GM12891 (cell line): ENCODE measurements around the gene LRIF1.

Source experiments
- DNase-seq: peaks from one replicate; pipeline ENCODE4 v3.0.0; 2011; ENCODE audit warnings: low spot score; ENCODE audit not compliant: insufficient read length
- FAIRE-seq: peaks from 2 replicates; lab custom pipeline; 2011; peaks lifted over from hg19 to GRCh38; lab: Jason Lieb, UNC
- PAX5 ChIP-seq: IDR thresholded peaks from 2 replicates; pipeline ENCODE4 v1.6.1; 2011; ENCODE audit warnings: low read length, moderate library complexity, mild to moderate bottlenecking; ENCODE audit not compliant: insufficient read depth, severe bottlenecking
- POLR2A ChIP-seq: IDR thresholded peaks from 2 replicates; pipeline ENCODE4 v1.6.1; 2011; ENCODE audit warnings: low read depth, low read length, control low read depth
- POLR2AphosphoS5 ChIP-seq: IDR thresholded peaks from 2 replicates; pipeline ENCODE4 v1.6.1; 2011; ENCODE audit warnings: low read depth, low read length, control low read depth
- POU2F2 ChIP-seq: IDR thresholded peaks from 2 replicates; pipeline ENCODE4 v1.6.1; 2011; ENCODE audit warnings: low read depth, mild to moderate bottlenecking, control low read depth, low read length, moderate library complexity
- SPI1 ChIP-seq: IDR thresholded peaks from 2 replicates; pipeline ENCODE4 v1.6.1; 2011; ENCODE audit warnings: low read depth, low read length, control low read depth
- TAF1 ChIP-seq: IDR thresholded peaks from 2 replicates; pipeline ENCODE4 v1.6.1; 2011; ENCODE audit warnings: low read depth, low read length, control low read depth

Gene LRIF1

DNA sequence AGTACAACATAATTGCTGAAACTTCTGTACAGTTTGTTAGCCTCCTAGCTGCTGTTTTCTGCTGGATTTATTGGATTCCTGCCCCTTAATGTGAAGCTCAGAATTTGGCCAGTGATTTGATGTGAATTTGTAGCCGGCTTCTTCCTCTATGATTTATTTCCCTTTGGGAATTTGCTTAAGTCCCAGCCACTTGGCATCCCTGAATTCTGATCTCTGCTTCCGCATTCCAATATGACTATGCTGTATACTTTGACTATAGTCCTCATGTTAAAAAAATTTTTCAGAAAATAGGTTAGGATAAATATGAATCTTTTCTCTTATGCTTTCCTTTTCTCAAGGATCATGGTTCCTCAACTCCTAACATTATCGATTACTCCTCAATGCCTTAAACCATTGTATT, 12.4 kb upstream of the LRIF1 start:
- TF ChIP-seq POLR2AphosphoS5 (no peak), POU2F2 (no peak), TAF1 (no peak), POLR2A (no peak), SPI1 (no peak), PAX5 (no peak)
- FAIRE-seq (no peak), DNase-seq (no peak)

DNA sequence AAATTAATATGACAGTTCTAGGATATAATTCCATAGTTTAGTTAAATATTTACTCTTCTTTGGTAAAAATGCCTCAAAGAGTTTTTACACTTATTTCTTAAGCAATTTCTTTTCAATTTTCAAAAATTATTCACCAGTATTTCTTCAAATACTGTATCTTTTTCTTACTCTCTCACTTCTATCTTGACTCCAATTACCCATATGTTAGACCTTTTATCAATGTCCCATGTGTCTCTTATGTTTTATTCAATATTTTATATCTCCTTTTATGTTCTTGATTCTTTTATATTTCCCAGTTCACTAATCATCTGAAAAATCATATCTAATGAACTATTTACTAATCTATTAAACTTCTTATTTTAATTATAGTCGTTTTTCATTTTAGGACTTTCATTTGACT, 11.5 kb upstream of the LRIF1 start:
- DNase-seq (no peak), FAIRE-seq (no peak)
- TF ChIP-seq POLR2AphosphoS5 (no peak), POU2F2 (no peak), SPI1 (no peak), TAF1 (no peak), POLR2A (no peak), PAX5 (no peak)

DNA sequence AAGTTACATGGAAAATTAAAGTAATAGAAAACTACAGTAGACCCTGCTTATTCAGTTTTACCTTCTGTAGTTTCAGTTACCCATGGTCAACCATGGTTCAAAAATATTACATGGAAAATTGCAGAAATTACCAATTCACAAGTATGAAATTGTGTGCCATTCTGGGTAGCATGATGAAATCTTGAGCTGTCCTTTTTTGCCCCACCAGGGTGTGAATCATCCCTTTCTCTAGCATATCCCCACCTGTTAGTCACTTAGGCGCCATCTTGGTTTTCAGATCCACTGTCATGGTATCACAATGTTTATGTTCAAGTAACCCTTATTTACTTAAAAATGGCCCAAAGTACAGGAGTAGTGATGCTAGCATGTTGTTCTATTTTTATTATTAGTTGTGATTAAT, 3.5 kb upstream of the LRIF1 start:
- TF ChIP-seq SPI1 (no peak), TAF1 (no peak), POLR2AphosphoS5 (no peak), POLR2A (no peak), PAX5 (no peak), POU2F2 (no peak)
- DNase-seq = no peak
- FAIRE-seq = no peak

DNA sequence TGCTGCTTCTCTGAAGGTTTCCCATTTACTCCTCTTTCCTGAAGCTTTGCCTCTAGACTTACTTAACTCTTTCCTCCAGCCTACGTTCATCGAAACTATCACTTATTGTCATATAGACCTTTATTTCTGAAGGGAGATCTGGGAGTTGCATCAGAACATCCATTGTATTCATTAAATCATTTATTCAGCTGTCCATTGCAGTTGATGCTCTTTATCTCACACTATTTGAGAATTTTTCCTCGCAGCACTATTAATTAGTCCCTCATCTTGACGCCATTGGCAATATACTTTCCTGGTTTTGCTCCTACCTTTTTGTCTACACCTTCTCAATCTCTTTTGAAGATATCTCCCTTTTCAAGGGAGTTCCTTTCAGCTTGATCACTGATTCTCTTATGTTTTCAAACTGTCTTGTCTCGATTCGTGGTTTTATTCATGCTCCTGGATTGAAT, 757 bp upstream of the LRIF1 start:
- no peak for DNase-seq
- no peak for TF ChIP-seq POU2F2
- TF ChIP-seq POLR2A = no peak
- TF ChIP-seq SPI1 = no peak
- TF ChIP-seq PAX5 = no peak
- TF ChIP-seq POLR2AphosphoS5 = no peak
- no peak for TF ChIP-seq TAF1
- FAIRE-seq = peak; percentile 35

DNA sequence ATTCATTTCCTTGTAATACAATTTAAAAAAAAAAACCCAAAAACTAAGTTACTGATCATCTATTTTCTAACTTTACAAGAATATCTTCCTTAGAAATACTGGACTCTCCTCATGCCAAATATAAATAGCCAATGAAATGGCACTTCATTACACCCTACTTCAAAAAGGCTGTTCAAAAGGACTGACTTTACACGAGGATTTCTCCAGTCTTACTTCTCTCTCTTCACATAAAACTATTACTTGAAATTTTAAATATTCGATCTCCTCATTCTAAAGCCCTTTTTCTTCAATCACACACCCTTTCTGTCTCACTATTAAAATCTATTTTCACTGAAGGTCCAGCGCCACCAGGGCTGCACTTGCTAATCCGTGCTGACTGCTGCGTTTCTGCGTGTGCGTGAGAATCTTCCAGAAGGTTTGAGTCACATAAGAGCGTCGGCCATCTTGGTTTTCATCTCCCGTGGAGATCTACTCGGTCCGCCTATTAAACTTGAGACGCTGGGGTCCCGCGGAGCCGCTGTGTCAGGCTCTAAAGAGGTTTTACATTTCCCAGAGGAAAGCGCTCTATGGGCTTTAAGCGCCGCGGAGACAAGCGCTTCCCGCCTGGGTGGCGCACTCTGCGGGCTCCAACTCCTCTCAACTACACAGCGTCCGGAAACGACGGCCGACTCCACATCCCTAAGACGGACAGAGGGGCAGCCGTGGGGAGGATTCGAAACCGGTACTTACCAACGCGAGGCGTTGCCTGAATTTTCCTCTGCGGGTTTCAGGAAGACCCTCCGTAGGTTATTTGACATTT, 631 bp downstream of the LRIF1 start:
- peak; percentile 60 for FAIRE-seq

DNA sequence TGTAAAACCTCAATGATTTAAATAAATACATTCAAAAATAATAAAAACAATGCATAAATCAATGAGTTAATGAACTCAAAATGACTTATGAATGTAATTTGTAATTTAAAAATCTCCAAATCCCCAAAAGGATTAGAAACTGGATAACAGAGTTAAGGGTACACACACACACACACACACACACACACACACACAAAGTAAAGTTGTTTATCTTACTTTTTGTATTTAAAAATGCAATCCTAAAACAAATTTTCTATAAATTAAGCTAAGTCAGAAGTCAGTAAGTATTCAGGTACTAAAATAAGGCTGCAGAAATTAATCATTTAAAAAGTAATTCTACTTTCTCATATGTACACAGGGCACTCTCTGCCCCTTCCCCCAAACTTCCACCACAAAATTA, 1.8 kb downstream of the LRIF1 start:
- no peak for FAIRE-seq
- no peak for DNase-seq
- TF ChIP-seq POLR2AphosphoS5 (no peak), POU2F2 (no peak), POLR2A (no peak), TAF1 (no peak), SPI1 (no peak), PAX5 (no peak)

More for the DNA sequence above, 631 bp downstream of the LRIF1 start:
- TF ChIP-seq SPI1 (no peak), TAF1 (0 out of 2 replicates have a peak, but pooled peaks have one; percentile 27)
- DNase-seq = peak; percentile 30

GRCh38 chr1:110960777-110961420, 2.8 kb downstream of the LRIF1 start:
- no peak for DNase-seq
- TF ChIP-seq SPI1 (no peak), POLR2AphosphoS5 (no peak), TAF1 (no peak), POU2F2 (no peak), POLR2A (no peak), PAX5 (no peak)
- FAIRE-seq = no peak

DNA sequence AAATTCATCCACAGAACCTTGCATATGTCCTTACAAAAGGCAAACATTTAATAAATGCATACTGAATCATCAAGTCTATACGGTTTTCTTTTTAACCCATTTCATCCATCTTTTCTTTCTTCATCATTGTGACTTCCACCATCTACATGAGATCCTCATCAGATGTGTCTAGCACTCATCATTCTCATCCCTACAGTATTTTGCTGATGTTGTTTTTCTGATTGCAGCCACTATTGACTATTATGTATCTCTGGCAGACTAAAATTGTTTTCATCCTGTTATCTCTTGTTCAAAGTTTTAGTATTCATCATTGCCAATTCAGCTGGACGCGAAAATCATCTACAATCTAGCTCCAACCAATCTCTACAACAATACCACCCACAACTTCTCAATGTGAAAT, 5.9 kb downstream of the LRIF1 start:
- DNase-seq = no peak
- TF ChIP-seq PAX5 = no peak
- no peak for TF ChIP-seq SPI1
- no peak for TF ChIP-seq POU2F2
- TF ChIP-seq TAF1 = no peak
- TF ChIP-seq POLR2AphosphoS5 = no peak
- TF ChIP-seq POLR2A = no peak
- FAIRE-seq = no peak

GRCh38 chr1:110956586-110956985, 7.1 kb downstream of the LRIF1 start:
- TF ChIP-seq PAX5 (no peak), SPI1 (peak; percentile 36; the same call in 1 of the 2 replicates)
- FAIRE-seq (no peak), DNase-seq (no peak)

DNA sequence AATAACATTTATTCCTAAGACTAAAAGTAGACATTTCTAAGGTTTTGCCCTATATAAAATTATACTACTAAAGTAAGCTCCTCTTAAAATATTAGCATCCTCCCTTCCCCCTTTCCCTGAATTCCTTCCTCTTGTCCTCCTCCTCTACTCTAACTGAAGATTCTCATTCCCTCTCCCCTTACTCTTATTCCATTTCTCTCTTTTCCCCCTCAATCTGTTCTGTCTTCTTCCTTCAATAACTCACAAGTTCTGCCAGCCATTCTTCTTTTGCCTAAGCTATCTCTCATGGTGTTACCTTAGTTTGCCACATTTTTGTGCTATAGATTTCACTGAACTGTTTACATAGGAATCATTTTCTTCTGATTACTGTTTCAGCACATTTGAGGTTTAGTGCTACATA, 10.7 kb downstream of the LRIF1 start:
- FAIRE-seq (no peak), DNase-seq (no peak)
- no peak for TF ChIP-seq SPI1
- TF ChIP-seq TAF1 = no peak
- no peak for TF ChIP-seq POLR2A
- no peak for TF ChIP-seq PAX5
